Measurements from ENCODE around the gene RHPN2. TPM values are rescaled to one million over a fixed set of nuclear protein-coding genes. Genes with fewer than 3 reads are reported as not detected.

RHPN2 gene
- total and polyA plus RNA-seq, 2 of the 13 experiments (the other 11 are each of a cell fraction or from before 2014, with no cell fraction given), result 20.3 to 48.0 TPM

DNA sequence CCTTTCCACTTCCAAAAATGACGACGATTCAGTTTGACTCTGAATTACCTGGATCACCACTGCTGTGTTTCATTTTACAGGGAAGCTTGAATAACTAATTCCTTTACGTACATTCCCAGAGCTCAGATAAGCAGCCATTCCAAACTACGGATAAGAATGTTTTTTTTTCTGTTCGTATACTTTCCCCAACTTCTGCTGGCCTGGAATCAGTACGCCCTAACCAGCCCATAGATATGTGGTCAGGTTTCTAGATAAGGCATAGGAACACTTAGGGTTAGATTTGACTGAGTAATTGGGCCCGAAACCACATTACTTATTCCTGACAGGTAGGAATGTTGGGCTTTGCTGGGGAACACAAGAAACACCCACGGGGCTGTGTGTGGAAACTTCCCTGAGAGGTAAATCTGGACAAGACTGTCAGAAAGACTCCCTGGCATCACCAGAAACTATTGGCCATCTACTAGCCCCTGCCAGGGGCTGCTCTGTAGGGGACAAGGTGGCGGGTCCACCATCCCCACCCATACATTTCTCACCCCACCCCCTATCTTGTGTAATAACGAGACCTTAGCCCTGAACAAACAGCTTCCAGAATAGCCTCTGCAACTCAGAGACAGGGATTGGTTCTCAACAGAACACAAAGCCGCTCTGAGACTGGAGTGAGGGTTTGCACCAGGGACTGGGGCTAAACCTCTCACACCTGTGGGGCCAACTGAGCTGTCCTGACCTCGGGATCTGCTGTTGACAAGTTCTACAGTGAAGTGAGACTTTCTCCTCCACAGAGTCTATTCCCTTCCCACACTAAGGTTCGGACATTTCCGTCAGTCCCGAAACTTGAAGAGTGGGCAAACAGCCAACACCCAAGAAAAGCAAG, 15.6 kb downstream of the RHPN2 start:
- ChIA-PET CTCF (ENCODE audit: low intra/inter-chr PET ratio, low total read pairs) (no interaction called here), POLR2A (interaction anchor here (0.8 to 1.6 kb wide), 2 partner anchors 9 to 12 kb away, joined by 3 to 10 read pairs; no protein-coding TSS in a partner anchor)
- Histone ChIP-seq H4K20me1 (ENCODE audit: insufficient read depth, low read length) (peaks cover 14% of the 10 kb centered on the region; the same call in 1 of the 2 replicates), H3K36me3 (replicated peaks in 1 of 2; ENCODE audit: control insufficient read depth in 1 of 2, insufficient read depth in 2 of 2, low read length in 2 of 2) (peaks cover 3 to 23% of the 10 kb centered on the region in 2 experiments; a peak in 4 of 5 replicates), H3K4me1 (ENCODE audit: insufficient read depth, low read length) (peaks cover 52% of the 10 kb centered on the region), H3K9me3 (ENCODE audit: low read length) (no peaks in the 10 kb centered on the region), H3K9ac (ENCODE audit: insufficient read depth, low read depth, low read length) (no peak overlapping the region), H3K27ac (ENCODE audit: extremely low read length, insufficient read depth, low read length) (peak overlapping the region; percentile 54), H3K4me3 (replicated peaks in 1 of 3; ENCODE audit: insufficient read depth in 1 of 3, low read depth in 2 of 3, low read length in 3 of 3) (no peak overlapping the region), H2AFZ (ENCODE audit: low read length) (no peak overlapping the region), H3K79me2 (ENCODE audit: insufficient read depth, low read length) (peaks cover 72% of the 10 kb centered on the region), H3K27me3 (ENCODE audit: control insufficient read depth in 1 of 2, insufficient read depth in 2 of 2, low read length in 2 of 2) (no peaks in the 10 kb centered on the region), H3K4me2 (ENCODE audit: low read depth, low read length) (no peak overlapping the region)
- 70% methylated on average over 14 of the region's 15 CpGs for WGBS (ENCODE audit: low lambda C conversion rate)
- BruUV-seq (replicated peaks), result no TSS peak
- in situ Hi-C loops (cut with HindIII; ENCODE audit: extremely low pct_ligation_motif_present, low pct_unique_long_range_greater_than_20kb) (no loop called here), intact Hi-C loops (cut with micrococcal nuclease; ENCODE audit: unreplicated experiment) (no loop called here)
- FAIRE-seq (no peak), DNase-seq (ENCODE audit: low spot score) (no peak), ATAC-seq (peak; percentile 30; the same call in 2 of the 3 replicates)
- TF ChIP-seq IKZF1 (IDR thresholded peaks at IDR 0.05), result no peak

- no peak for DNase-seq (ENCODE audit: low spot score)
- no peak for ATAC-seq
- H3K27ac ChIP-seq (ENCODE audit: extremely low read length, insufficient read depth, low read length), result no peak overlapping the region
- TF ChIP-seq, protein P1, sequence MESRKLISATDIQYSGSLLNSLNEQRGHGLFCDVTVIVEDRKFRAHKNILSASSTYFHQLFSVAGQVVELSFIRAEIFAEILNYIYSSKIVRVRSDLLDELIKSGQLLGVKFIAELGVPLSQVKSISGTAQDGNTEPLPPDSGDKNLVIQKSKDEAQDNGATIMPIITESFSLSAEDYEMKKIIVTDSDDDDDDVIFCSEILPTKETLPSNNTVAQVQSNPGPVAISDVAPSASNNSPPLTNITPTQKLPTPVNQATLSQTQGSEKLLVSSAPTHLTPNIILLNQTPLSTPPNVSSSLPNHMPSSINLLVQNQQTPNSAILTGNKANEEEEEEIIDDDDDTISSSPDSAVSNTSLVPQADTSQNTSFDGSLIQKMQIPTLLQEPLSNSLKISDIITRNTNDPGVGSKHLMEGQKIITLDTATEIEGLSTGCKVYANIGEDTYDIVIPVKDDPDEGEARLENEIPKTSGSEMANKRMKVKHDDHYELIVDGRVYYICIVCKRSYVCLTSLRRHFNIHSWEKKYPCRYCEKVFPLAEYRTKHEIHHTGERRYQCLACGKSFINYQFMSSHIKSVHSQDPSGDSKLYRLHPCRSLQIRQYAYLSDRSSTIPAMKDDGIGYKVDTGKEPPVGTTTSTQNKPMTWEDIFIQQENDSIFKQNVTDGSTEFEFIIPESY (CRISPR knock-in tag; IDR thresholded peaks at IDR 0.05), result peak; percentile 92
- TF ChIP-seq GRHL1 (CRISPR knock-in tag; conservative IDR thresholded peaks at IDR 0.05), result no peak
- no peaks in the 10 kb centered on the region for H3K9me3 ChIP-seq (ENCODE audit: low read length)
- no peak overlapping the region for H3K9ac ChIP-seq (ENCODE audit: insufficient read depth, low read depth, low read length)
- FAIRE-seq, result no peak
- no TSS peak for BruUV-seq (replicated peaks)
- H3K4me1 ChIP-seq (ENCODE audit: insufficient read depth, low read length), result peaks cover 57% of the 10 kb centered on the region
- H2AFZ ChIP-seq (ENCODE audit: low read length), result no peak overlapping the region
- H3K4me2 ChIP-seq (ENCODE audit: low read depth, low read length), result no peak overlapping the region
- in situ Hi-C loops (cut with HindIII; ENCODE audit: extremely low pct_ligation_motif_present, low pct_unique_long_range_greater_than_20kb), result no loop called here
- peaks cover 14% of the 10 kb centered on the region; the same call in 1 of the 2 replicates for H4K20me1 ChIP-seq (ENCODE audit: insufficient read depth, low read length)
- peaks cover 3 to 23% of the 10 kb centered on the region in 2 experiments; a peak in 4 of 5 replicates for H3K36me3 ChIP-seq (replicated peaks in 1 of 2; ENCODE audit: control insufficient read depth in 1 of 2, insufficient read depth in 2 of 2, low read length in 2 of 2)
- no peak overlapping the region for H3K4me3 ChIP-seq (replicated peaks in 1 of 3; ENCODE audit: insufficient read depth in 1 of 3, low read depth in 2 of 3, low read length in 3 of 3)
- 98% methylated on average over 8 of the region's 8 CpGs for WGBS (ENCODE audit: low lambda C conversion rate)
- H3K27me3 ChIP-seq (ENCODE audit: control insufficient read depth in 1 of 2, insufficient read depth in 2 of 2, low read length in 2 of 2), result no peaks in the 10 kb centered on the region
- intact Hi-C loops (cut with micrococcal nuclease; ENCODE audit: unreplicated experiment), result no loop called here
- ChIA-PET CTCF (ENCODE audit: low intra/inter-chr PET ratio, low total read pairs) (no interaction called here), POLR2A (interaction anchor here (0.8 kb wide), 1 partner anchor 9 kb away, joined by 3 read pairs; no protein-coding TSS in a partner anchor)
- peaks cover 74% of the 10 kb centered on the region for H3K79me2 ChIP-seq (ENCODE audit: insufficient read depth, low read length)
Observed at GRCh38 chr19:33047422-33047821, 17.3 kb downstream of the RHPN2 start.

All from HepG2 (cell line).